ENCODE results near the gene ERRFI1.

The ERRFI1 gene

GRCh38 chr1:8017495-8018197, 8.5 kb downstream of the ERRFI1 start:
- DNase-seq, result no peak

- DNase-seq, result no peak
Observed at GRCh38 chr1:8016895-8017241, 9.2 kb downstream of the ERRFI1 start.

GRCh38 chr1:8016210-8016894, 9.8 kb downstream of the ERRFI1 start:
- no peak for DNase-seq

- no peak for DNase-seq
Observed at GRCh38 chr1:8015809-8016165, 10.3 kb downstream of the ERRFI1 start.

- DNase-seq, result peak; percentile 73
Observed at GRCh38 chr1:8015036-8015808, 10.9 kb downstream of the ERRFI1 start.

- no peak for DNase-seq
Observed at GRCh38 chr1:8014381-8014988, 11.6 kb downstream of the ERRFI1 start.

GRCh38 chr1:8013800-8014199, 12.3 kb downstream of the ERRFI1 start:
- no peak for DNase-seq

GRCh38 chr1:8013399-8013798, 12.7 kb downstream of the ERRFI1 start:
- no peak for DNase-seq

GRCh38 chr1:8012955-8013354, 13.2 kb downstream of the ERRFI1 start:
- no peak for DNase-seq

GRCh38 chr1:8011923-8012858, 13.9 kb downstream of the ERRFI1 start:
- no peak for DNase-seq

- DNase-seq, result no peak
Observed at GRCh38 chr1:8011016-8011415, 15.1 kb downstream of the ERRFI1 start.

- no peak for DNase-seq
Observed at GRCh38 chr1:8010080-8010664, 15.9 kb downstream of the ERRFI1 start.

GRCh38 chr1:8009043-8010002, 16.8 kb downstream of the ERRFI1 start:
- no peak for DNase-seq

GRCh38 chr1:8006037-8006963, 19.8 kb downstream of the ERRFI1 start:
- no peak for DNase-seq

- DNase-seq, result peak; percentile 90
Observed at GRCh38 chr1:8004803-8005573, 21.1 kb downstream of the ERRFI1 start.

- no peak for DNase-seq
Observed at GRCh38 chr1:8004113-8004802, 21.9 kb downstream of the ERRFI1 start.

- peak; percentile 54 for DNase-seq
Observed at GRCh38 chr1:8003438-8004112, 22.5 kb downstream of the ERRFI1 start.

GRCh38 chr1:8002921-8003320, 23.2 kb downstream of the ERRFI1 start:
- no peak for DNase-seq

All from inflammatory macrophage treated with lipopolysaccharide for 4 hours (primary cell).